ENCODE measurements around the gene UTP14C. TPM values are rescaled to one million over a fixed set of nuclear protein-coding genes. Genes with fewer than 3 reads are reported as not detected.

The UTP14C gene
- total and polyA plus RNA-seq, 2 donors (not counting 1 experiment from before 2014, with no cell fraction given) = 14.5 to 20.5 TPM

- H3K36me3 ChIP-seq (ENCODE audit: control insufficient read depth, insufficient read depth, low read length) = no peaks in the 10 kb centered on the region
- no peak for DNase-seq (ENCODE audit: low read depth in 2 of 2)
- no peak overlapping the region for H3K4me3 ChIP-seq (replicated peaks in 1 of 4; ENCODE audit: control extremely low read depth in 1 of 4, insufficient read depth in 1 of 4, low read depth in 3 of 4, low read length in 4 of 4)
- H3K4me1 ChIP-seq (ENCODE audit: control insufficient read depth, extremely low read depth, insufficient read depth, low read length) = peaks cover 1% of the 10 kb centered on the region
- H3K4me2 ChIP-seq (ENCODE audit: extremely low read depth, insufficient read depth, low read length) = no peak overlapping the region
- H2AFZ ChIP-seq (ENCODE audit: low read length) = no peak overlapping the region
- no peaks in the 10 kb centered on the region for H3K79me2 ChIP-seq (ENCODE audit: control insufficient read depth, insufficient read depth, low read length)
- H4K20me1 ChIP-seq (ENCODE audit: control insufficient read depth, extremely low read depth, insufficient read depth, low read length) = no peaks in the 10 kb centered on the region
- H3K27ac ChIP-seq (ENCODE audit: insufficient read depth, low read length) = no peak overlapping the region
- H3K9ac ChIP-seq (ENCODE audit: insufficient read depth, low read length) = no peak overlapping the region
- H3K27me3 ChIP-seq (ENCODE audit: control insufficient read depth, insufficient read depth, low read length) = peaks cover 10% of the 10 kb centered on the region
- TF ChIP-seq EZH2 (IDR thresholded peaks at IDR 0.05; ENCODE audit: low read length, missing control alignments) = no peak
- no peak for TF ChIP-seq CTCF (conservative IDR thresholded peaks at IDR 0.05 in 1 of 2, IDR thresholded peaks at IDR 0.05 in 1 of 2; ENCODE audit: low read depth in 1 of 2, low read length in 2 of 2)
- H3K9me3 ChIP-seq (ENCODE audit: control insufficient read depth, insufficient read depth, low read depth, low read length) = no peaks in the 10 kb centered on the region
Observed at GRCh38 chr13:52005841-52006522, 18.5 kb upstream of the UTP14C start.

GRCh38 chr13:52006523-52007245, 17.8 kb upstream of the UTP14C start:
- no peak for DNase-seq (ENCODE audit: low read depth in 2 of 2)
- Histone ChIP-seq H3K4me3 (replicated peaks in 1 of 4; ENCODE audit: control extremely low read depth in 1 of 4, insufficient read depth in 1 of 4, low read depth in 3 of 4, low read length in 4 of 4) (no peak overlapping the region), H3K4me2 (ENCODE audit: extremely low read depth, insufficient read depth, low read length) (no peak overlapping the region), H3K9ac (ENCODE audit: insufficient read depth, low read length) (no peak overlapping the region), H4K20me1 (ENCODE audit: control insufficient read depth, extremely low read depth, insufficient read depth, low read length) (no peaks in the 10 kb centered on the region), H3K9me3 (ENCODE audit: control insufficient read depth, insufficient read depth, low read depth, low read length) (no peaks in the 10 kb centered on the region), H3K27me3 (ENCODE audit: control insufficient read depth, insufficient read depth, low read length) (peaks cover 10% of the 10 kb centered on the region), H3K27ac (ENCODE audit: insufficient read depth, low read length) (no peak overlapping the region), H3K4me1 (ENCODE audit: control insufficient read depth, extremely low read depth, insufficient read depth, low read length) (peaks cover 4% of the 10 kb centered on the region), H3K79me2 (ENCODE audit: control insufficient read depth, insufficient read depth, low read length) (no peaks in the 10 kb centered on the region), H2AFZ (ENCODE audit: low read length) (no peak overlapping the region), H3K36me3 (ENCODE audit: control insufficient read depth, insufficient read depth, low read length) (no peaks in the 10 kb centered on the region)
- TF ChIP-seq EZH2 (IDR thresholded peaks at IDR 0.05; ENCODE audit: low read length, missing control alignments) (no peak), CTCF (conservative IDR thresholded peaks at IDR 0.05 in 1 of 2, IDR thresholded peaks at IDR 0.05 in 1 of 2; ENCODE audit: low read depth in 1 of 2, low read length in 2 of 2) (no peak)

GRCh38 chr13:52009946-52010345, 14.5 kb upstream of the UTP14C start:
- Histone ChIP-seq H3K27ac (ENCODE audit: insufficient read depth, low read length) (no peak overlapping the region), H2AFZ (ENCODE audit: low read length) (no peak overlapping the region), H3K79me2 (ENCODE audit: control insufficient read depth, insufficient read depth, low read length) (peaks cover 19% of the 10 kb centered on the region), H3K36me3 (ENCODE audit: control insufficient read depth, insufficient read depth, low read length) (no peaks in the 10 kb centered on the region), H3K4me3 (replicated peaks in 1 of 4; ENCODE audit: control extremely low read depth in 1 of 4, insufficient read depth in 1 of 4, low read depth in 3 of 4, low read length in 4 of 4) (no peak overlapping the region), H3K4me2 (ENCODE audit: extremely low read depth, insufficient read depth, low read length) (no peak overlapping the region), H3K4me1 (ENCODE audit: control insufficient read depth, extremely low read depth, insufficient read depth, low read length) (peaks cover 4% of the 10 kb centered on the region), H3K9me3 (ENCODE audit: control insufficient read depth, insufficient read depth, low read depth, low read length) (no peaks in the 10 kb centered on the region), H3K9ac (ENCODE audit: insufficient read depth, low read length) (no peak overlapping the region), H4K20me1 (ENCODE audit: control insufficient read depth, extremely low read depth, insufficient read depth, low read length) (no peaks in the 10 kb centered on the region), H3K27me3 (ENCODE audit: control insufficient read depth, insufficient read depth, low read length) (peaks cover 10% of the 10 kb centered on the region)
- TF ChIP-seq EZH2 (IDR thresholded peaks at IDR 0.05; ENCODE audit: low read length, missing control alignments) (no peak), CTCF (conservative IDR thresholded peaks at IDR 0.05 in 1 of 2, IDR thresholded peaks at IDR 0.05 in 1 of 2; ENCODE audit: low read depth in 1 of 2, low read length in 2 of 2) (no peak)
- no peak for DNase-seq (ENCODE audit: low read depth in 2 of 2)

Measured in fibroblast of lung (primary cell).